Uterus (tissue), 2 donors: ENCODE data around the gene METAP1.

ENCODE experiments used
- POLR2A ChIP-seq, 2 donors: fragments of 450-650 bp; IDR thresholded peaks; one replicate each; pipeline ENCODE4 v1.6.1; 2016; ENCODE audit warnings: antibody characterized with exemption in 2 of 2, mild to moderate bottlenecking in 1 of 2, moderate library complexity in 1 of 2
- TF ChIP-seq, protein P1 (sequence below), 4 experiments: fragments of 200-600 bp in 2 of 4; fragments of 450-650 bp in 2 of 4; sonication (generic) in 2 of 4; IDR thresholded peaks; one replicate each; pipeline ENCODE4 v1.5.1; 2016 to 2019; ENCODE audit warnings: antibody characterized with exemption in 4 of 4, mild to moderate bottlenecking in 2 of 4, moderate library complexity in 1 of 4

DNA sequence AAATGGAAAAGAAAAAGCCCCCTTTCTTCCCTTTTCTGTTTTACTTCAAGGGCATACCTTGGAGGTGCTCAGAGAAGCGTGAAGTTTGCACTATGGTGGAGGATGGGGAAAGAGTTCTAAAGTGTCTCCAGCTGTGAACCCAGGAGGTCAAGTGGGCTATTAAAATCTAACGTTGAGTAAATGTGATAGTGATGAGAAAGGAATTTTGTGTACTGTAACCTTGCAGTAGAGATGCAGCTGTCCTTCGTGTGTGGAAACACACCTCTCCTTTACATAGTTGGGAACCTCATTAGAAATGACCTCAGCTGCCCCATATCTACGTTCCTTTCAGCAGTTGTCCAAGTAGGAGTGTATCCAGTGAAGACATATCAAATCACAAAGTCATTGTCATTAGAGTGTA, 66.6 kb downstream of the METAP1 start:
- TF ChIP-seq, protein P1, sequence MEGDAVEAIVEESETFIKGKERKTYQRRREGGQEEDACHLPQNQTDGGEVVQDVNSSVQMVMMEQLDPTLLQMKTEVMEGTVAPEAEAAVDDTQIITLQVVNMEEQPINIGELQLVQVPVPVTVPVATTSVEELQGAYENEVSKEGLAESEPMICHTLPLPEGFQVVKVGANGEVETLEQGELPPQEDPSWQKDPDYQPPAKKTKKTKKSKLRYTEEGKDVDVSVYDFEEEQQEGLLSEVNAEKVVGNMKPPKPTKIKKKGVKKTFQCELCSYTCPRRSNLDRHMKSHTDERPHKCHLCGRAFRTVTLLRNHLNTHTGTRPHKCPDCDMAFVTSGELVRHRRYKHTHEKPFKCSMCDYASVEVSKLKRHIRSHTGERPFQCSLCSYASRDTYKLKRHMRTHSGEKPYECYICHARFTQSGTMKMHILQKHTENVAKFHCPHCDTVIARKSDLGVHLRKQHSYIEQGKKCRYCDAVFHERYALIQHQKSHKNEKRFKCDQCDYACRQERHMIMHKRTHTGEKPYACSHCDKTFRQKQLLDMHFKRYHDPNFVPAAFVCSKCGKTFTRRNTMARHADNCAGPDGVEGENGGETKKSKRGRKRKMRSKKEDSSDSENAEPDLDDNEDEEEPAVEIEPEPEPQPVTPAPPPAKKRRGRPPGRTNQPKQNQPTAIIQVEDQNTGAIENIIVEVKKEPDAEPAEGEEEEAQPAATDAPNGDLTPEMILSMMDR (IDR thresholded peaks at IDR 0.05) = no peak
- TF ChIP-seq POLR2A (IDR thresholded peaks at IDR 0.05) = no peak
